Tibial nerve (tissue), 4 donors: ENCODE data around the gene UGT1A8.

ENCODE experiments used
- EP300 ChIP-seq, 2 donors: sonication (generic); formaldehyde crosslinking; IDR thresholded peaks; one replicate each; pipeline ENCODE4 v1.6.1; 2017; ENCODE audit warnings: antibody characterized with exemption in 2 of 2, mild to moderate bottlenecking in 1 of 2
- POLR2A ChIP-seq, 2 donors: fragments of 450-650 bp; IDR thresholded peaks; one replicate each; pipeline ENCODE4 v1.6.1; 2017; ENCODE audit warnings: antibody characterized with exemption in 2 of 2, mild to moderate bottlenecking in 2 of 2, moderate library complexity in 2 of 2
- TF ChIP-seq, protein P1 (sequence below), 5 experiments: fragments of 200-600 bp in 3 of 5; fragments of 450-650 bp in 2 of 5; sonication (generic) in 3 of 5; IDR thresholded peaks; one replicate each; pipeline ENCODE4 v1.5.1; 2016 to 2019; ENCODE audit warnings: antibody characterized with exemption in 5 of 5, mild to moderate bottlenecking in 3 of 5, moderate library complexity in 2 of 5

DNA sequence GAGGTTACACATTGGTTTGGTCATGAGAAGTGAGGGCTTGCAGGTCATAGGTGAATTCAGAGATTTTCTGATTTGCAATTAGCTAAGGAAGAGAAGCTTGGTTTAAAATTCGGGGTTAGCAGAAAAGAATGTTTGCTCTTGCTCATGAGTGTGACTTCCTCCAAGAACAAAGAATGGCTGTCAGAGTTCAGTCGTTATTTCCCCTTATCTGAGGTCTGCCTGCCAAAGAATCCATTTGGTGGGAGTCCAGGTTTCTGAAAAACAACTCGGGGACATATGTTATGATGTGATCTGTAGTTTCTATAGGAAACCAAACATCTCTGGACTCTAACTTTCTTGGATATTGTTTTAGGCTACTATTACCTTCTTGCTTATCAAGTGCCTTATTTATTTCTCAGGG, 72.1 kb downstream of the UGT1A8 start:
- TF ChIP-seq, protein P1, sequence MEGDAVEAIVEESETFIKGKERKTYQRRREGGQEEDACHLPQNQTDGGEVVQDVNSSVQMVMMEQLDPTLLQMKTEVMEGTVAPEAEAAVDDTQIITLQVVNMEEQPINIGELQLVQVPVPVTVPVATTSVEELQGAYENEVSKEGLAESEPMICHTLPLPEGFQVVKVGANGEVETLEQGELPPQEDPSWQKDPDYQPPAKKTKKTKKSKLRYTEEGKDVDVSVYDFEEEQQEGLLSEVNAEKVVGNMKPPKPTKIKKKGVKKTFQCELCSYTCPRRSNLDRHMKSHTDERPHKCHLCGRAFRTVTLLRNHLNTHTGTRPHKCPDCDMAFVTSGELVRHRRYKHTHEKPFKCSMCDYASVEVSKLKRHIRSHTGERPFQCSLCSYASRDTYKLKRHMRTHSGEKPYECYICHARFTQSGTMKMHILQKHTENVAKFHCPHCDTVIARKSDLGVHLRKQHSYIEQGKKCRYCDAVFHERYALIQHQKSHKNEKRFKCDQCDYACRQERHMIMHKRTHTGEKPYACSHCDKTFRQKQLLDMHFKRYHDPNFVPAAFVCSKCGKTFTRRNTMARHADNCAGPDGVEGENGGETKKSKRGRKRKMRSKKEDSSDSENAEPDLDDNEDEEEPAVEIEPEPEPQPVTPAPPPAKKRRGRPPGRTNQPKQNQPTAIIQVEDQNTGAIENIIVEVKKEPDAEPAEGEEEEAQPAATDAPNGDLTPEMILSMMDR (IDR thresholded peaks at IDR 0.05): no peak
- TF ChIP-seq POLR2A (IDR thresholded peaks at IDR 0.05): no peak
- no peak for TF ChIP-seq EP300 (IDR thresholded peaks at IDR 0.05)
